ENCODE measurements around the gene EXOC4.
"Not testable (repeated sequence)": the region's sequence is repeated elsewhere in the genome, so short reads cannot be mapped to it uniquely, and the experiment has no call there.

Gene EXOC4

GRCh38 chr7:134071355-134072331 is 818.8 kb downstream of the EXOC4 start:
- no peak for DNase-seq (ENCODE audit: low read depth)
- no peak for TF ChIP-seq CTCF (IDR thresholded peaks at IDR 0.05; ENCODE audit: insufficient read depth, low read depth, low read length, missing control alignments)
- H3K4me3 ChIP-seq (ENCODE audit: low read length) = no peak overlapping the region

GRCh38 chr7:134073276-134073675 is 820.4 kb downstream of the EXOC4 start:
- DNase-seq (ENCODE audit: low read depth) = no peak
- no peak overlapping the region for H3K4me3 ChIP-seq (ENCODE audit: low read length)
- no peak for TF ChIP-seq CTCF (IDR thresholded peaks at IDR 0.05; ENCODE audit: insufficient read depth, low read depth, low read length, missing control alignments)

- no peak for DNase-seq (ENCODE audit: low read depth)
- no peak overlapping the region for H3K4me3 ChIP-seq (ENCODE audit: low read length)
- TF ChIP-seq CTCF (IDR thresholded peaks at IDR 0.05; ENCODE audit: insufficient read depth, low read depth, low read length, missing control alignments) = no peak
These were observed 822.9 kb downstream of the EXOC4 start for GRCh38 chr7:134075799-134076198.

GRCh38 chr7:134077560-134077959 is 824.7 kb downstream of the EXOC4 start:
- not testable (repeated sequence) for H3K4me3 ChIP-seq (ENCODE audit: low read length)

GRCh38 chr7:134078991-134079390 is 826.1 kb downstream of the EXOC4 start:
- no peak for DNase-seq (ENCODE audit: low read depth)
- TF ChIP-seq CTCF (IDR thresholded peaks at IDR 0.05; ENCODE audit: insufficient read depth, low read depth, low read length, missing control alignments) = no peak
- H3K4me3 ChIP-seq (ENCODE audit: low read length) = no peak overlapping the region

More at GRCh38 chr7:134077560-134077959, 824.7 kb downstream of the EXOC4 start:
- DNase-seq (ENCODE audit: low read depth) = not testable (repeated sequence)

- H3K4me3 ChIP-seq (ENCODE audit: low read length) = no peak overlapping the region
- TF ChIP-seq CTCF (IDR thresholded peaks at IDR 0.05; ENCODE audit: insufficient read depth, low read depth, low read length, missing control alignments) = no peak
- DNase-seq (ENCODE audit: low read depth) = no peak
These were observed 828.8 kb downstream of the EXOC4 start for GRCh38 chr7:134081695-134082094.

GRCh38 chr7:134083766-134084487 is 831.0 kb downstream of the EXOC4 start:
- peak; percentile 28 for DNase-seq (ENCODE audit: low read depth)
- TF ChIP-seq CTCF (IDR thresholded peaks at IDR 0.05; ENCODE audit: insufficient read depth, low read depth, low read length, missing control alignments) = no peak
- no peak overlapping the region for H3K4me3 ChIP-seq (ENCODE audit: low read length)
